Tibial artery (tissue), 4 donors: ENCODE results near the gene NCK1.

Source experiments
- DNase-seq, 2 donors: peaks; one replicate each; pipeline ENCODE4 v3.0.0-alpha.2; 2019
- H3K27ac ChIP-seq, 2 donors: fragments of 200-600 bp; sonication (generic) in 1 of 2; 1 replicate in 1 of 2; 2 replicates in 1 of 2; pipeline ENCODE4 v1.5.1; 2018 to 2019; ENCODE audit warnings: mild to moderate bottlenecking in 1 of 2
- H3K27me3 ChIP-seq, 2 donors: fragments of 200-600 bp; sonication (generic) in 1 of 2; one replicate each; pipeline versions ENCODE4 v1.5.1 to v1.6.0; 2016 to 2019
- H3K36me3 ChIP-seq, 3 donors: fragments of 200-600 bp; sonication (generic) in 2 of 3; one replicate each; pipeline ENCODE4 v1.5.1; 2016 to 2019; ENCODE audit warnings: mild to moderate bottlenecking in 2 of 3
- H3K4me1 ChIP-seq, 4 donors: fragments of 200-600 bp; sonication (generic) in 2 of 4; 1 replicate in 3 of 4; 2 replicates in 1 of 4; pipeline ENCODE4 v1.5.1; 2016 to 2019
- H3K4me3 ChIP-seq, 2 donors: fragments of 200-600 bp; sonication (generic) in 1 of 2; 1 replicate in 1 of 2; 2 replicates in 1 of 2; pipeline ENCODE4 v1.5.1; 2018 to 2019; ENCODE audit warnings: mild to moderate bottlenecking in 2 of 2
- H3K9me3 ChIP-seq, 3 donors: fragments of 200-600 bp; sonication (generic) in 1 of 3; one replicate each; pipeline ENCODE4 v1.5.1; 2016 to 2019
- CTCF ChIP-seq, 2 experiments: fragments of 200-600 bp in 1 of 2; fragments of 450-650 bp in 1 of 2; IDR thresholded peaks; one replicate each; pipeline ENCODE4 v1.5.1; 2017 to 2019; ENCODE audit warnings: antibody characterized with exemption in 2 of 2, mild to moderate bottlenecking in 1 of 2, moderate library complexity in 1 of 2
- intact Hi-C: fragments of 100-400 bp; cut with DNase I; formaldehyde crosslinking; loops from one replicate; pipeline ENCODE4 v1.15.0; 2023; ENCODE audit warnings: low total_unique reads

Gene NCK1

GRCh38 chr3:136819731-136820679, 42.0 kb upstream of the NCK1 start:
- peaks cover 0 to 10% (median 0%) of the 10 kb centered on the region in 3 donors for H3K9me3 ChIP-seq
- H3K4me1 ChIP-seq = peaks cover 0 to 24% (median 16%) of the 10 kb centered on the region in 4 donors
- peak overlapping the region; percentile 60 to 74 for H3K4me3 ChIP-seq
- intact Hi-C loops = no loop called here
- peak; percentile 42 to 68 for DNase-seq
- TF ChIP-seq CTCF (IDR thresholded peaks at IDR 0.05) = no peak
- no peaks in the 10 kb centered on the region for H3K36me3 ChIP-seq
- peak overlapping the region; percentile 70 to 73 for H3K27ac ChIP-seq
- peaks cover 0 to 12% of the 10 kb centered on the region in 2 donors for H3K27me3 ChIP-seq

- Histone ChIP-seq H3K4me3 (no peak overlapping the region), H3K27ac (no peak overlapping the region), H3K9me3 (no peaks in the 10 kb centered on the region), H3K36me3 (no peaks in the 10 kb centered on the region), H3K27me3 (no peaks in the 10 kb centered on the region), H3K4me1 (peaks cover 0 to 6% (median 2%) of the 10 kb centered on the region in 4 donors)
- no peak for DNase-seq
- intact Hi-C loops = no loop called here
- TF ChIP-seq CTCF (IDR thresholded peaks at IDR 0.05) = no peak
These were observed 30.5 kb upstream of the NCK1 start for GRCh38 chr3:136831461-136831860.

DNA sequence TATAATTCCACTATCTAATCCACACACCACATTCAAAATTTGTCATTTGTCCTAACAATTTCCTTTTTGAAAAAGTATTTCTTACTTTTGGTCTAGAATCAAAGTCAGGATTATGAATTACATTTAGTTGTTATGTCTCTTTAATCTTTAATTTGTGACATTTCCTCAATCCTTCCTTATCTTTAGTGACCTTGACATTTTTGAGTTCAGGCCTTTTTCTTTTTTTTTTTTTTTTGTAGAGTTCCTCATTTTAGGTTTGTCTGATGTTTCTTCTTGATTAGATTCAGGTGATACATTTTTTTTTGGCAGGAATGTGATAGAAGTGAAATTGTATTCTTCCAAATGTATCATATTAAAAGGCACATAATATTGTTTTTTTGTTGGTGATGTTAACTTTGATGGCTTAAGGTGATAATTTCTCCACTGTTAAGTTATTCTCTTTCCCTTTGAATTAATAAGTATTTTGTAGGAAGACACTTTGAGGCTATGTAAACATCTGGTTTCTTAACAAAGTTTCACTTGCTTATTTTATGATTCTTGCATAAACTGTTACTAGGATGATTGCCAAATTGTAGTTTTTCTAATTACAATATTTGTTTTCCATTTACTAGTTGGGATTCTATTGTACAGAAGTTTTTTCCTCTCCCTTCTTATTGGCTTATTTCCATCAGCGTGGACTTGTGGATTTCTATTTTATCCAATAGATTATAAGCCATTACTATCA, 26.8 kb upstream of the NCK1 start:
- no peaks in the 10 kb centered on the region for H3K9me3 ChIP-seq
- peaks cover 0 to 9% (median 4%) of the 10 kb centered on the region in 4 donors for H3K4me1 ChIP-seq
- H3K36me3 ChIP-seq = no peaks in the 10 kb centered on the region
- no peak for DNase-seq
- H3K27ac ChIP-seq = no peak overlapping the region
- no peak for TF ChIP-seq CTCF (IDR thresholded peaks at IDR 0.05)
- H3K4me3 ChIP-seq = no peak overlapping the region
- intact Hi-C loops = no loop called here
- H3K27me3 ChIP-seq = no peaks in the 10 kb centered on the region

DNA sequence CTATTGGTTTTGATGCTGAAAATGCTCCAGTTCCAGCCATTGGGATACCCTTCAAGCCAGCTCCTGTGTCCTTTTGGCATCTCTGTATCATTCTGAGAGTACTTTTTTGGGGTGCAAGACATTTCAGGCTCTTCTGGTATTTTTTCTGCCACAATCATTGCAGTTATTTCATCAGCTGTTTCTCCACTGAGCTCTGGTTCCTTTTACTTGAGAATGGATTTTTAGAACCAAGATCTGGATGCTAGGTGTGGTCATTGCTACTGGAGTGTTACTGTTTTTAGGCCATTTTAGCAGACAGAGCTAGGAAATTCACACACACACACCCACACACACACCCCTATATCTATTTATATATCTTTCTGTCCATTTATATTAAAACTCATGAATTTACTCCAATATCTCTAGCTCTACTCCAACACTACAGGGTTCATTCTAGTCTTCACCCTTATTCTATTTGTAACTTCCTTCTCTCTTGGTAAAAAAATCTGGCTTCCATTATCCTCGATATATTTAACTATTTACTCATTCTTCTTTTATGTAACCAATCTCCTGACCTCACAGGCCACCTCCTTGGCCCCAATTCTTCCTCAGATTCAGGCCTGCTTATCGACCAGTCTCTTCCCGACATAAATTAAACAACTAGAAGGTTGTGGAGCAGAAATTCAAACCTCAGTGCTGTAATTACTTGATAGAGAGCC, 26.0 kb upstream of the NCK1 start:
- H3K9me3 ChIP-seq = no peaks in the 10 kb centered on the region
- no peak for DNase-seq
- no peak overlapping the region for H3K27ac ChIP-seq
- H3K27me3 ChIP-seq = no peaks in the 10 kb centered on the region
- H3K36me3 ChIP-seq = no peaks in the 10 kb centered on the region
- peaks cover 0 to 9% (median 4%) of the 10 kb centered on the region in 4 donors for H3K4me1 ChIP-seq
- intact Hi-C loops = no loop called here
- no peak for TF ChIP-seq CTCF (IDR thresholded peaks at IDR 0.05)
- H3K4me3 ChIP-seq = no peak overlapping the region

- H3K27ac ChIP-seq = no peak overlapping the region
- no peak overlapping the region for H3K4me3 ChIP-seq
- no peaks in the 10 kb centered on the region for H3K27me3 ChIP-seq
- no peaks in the 10 kb centered on the region for H3K9me3 ChIP-seq
- H3K4me1 ChIP-seq = peaks cover 0 to 9% (median 4%) of the 10 kb centered on the region in 4 donors
- no peak for TF ChIP-seq CTCF (IDR thresholded peaks at IDR 0.05)
- no peaks in the 10 kb centered on the region for H3K36me3 ChIP-seq
- DNase-seq = no peak
- intact Hi-C loops = no loop called here
These were observed 25.4 kb upstream of the NCK1 start for GRCh38 chr3:136836511-136837156.
